ENCODE data around the gene SPRED1. TPM values are rescaled to one million over a fixed set of nuclear protein-coding genes. Genes with fewer than 3 reads are reported as not detected.

Gene SPRED1
- total RNA-seq, 1 experiment from 2014 or later = 29.6 TPM

DNA sequence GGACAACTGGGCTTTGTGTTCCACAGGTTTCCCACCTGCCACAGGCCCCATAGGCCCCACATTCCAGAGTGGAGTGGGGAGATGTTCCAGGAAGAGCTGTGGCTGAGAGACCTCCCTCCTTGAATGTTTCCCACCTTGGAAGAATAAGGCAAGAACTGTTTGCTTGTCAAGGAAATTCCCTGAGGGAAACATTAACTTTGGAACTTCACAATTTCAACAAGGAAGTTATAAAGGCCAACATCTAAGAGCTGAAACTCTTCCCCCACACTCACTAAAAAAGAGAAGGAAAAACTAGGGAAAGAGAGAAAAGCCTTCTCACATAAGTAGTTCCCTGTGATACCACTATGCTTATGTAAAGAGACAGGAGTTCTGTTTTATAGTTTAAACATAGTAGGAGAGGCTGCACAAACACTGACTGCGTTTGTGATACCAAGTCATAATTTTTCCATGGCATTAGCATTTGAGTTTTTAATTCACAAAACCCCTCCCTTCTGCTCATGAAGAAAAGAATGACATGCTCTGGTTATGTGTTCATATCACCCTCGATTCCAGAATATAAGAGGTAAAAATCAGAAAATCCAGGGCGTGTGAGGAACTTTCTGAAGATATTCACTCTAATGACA, 39.8 kb upstream of the SPRED1 start:
- no TSS peak for BruUV-seq (replicated peaks)
- H3K27ac ChIP-seq (ENCODE audit: low read length) = no peak overlapping the region
- no peaks in the 10 kb centered on the region for H3K4me1 ChIP-seq (ENCODE audit: control insufficient read depth, insufficient read depth, low read length)
- in situ Hi-C loops (cut with HindIII; ENCODE audit: low pct_unique_long_range_greater_than_20kb, low sequenced_read_pairs) = no loop called here
- no peak for TF ChIP-seq SIN3A (IDR thresholded peaks at IDR 0.05; ENCODE audit: borderline replicate concordance, insufficient read depth, low read depth, low read length)
- TF ChIP-seq POLR2AphosphoS5 (IDR thresholded peaks at IDR 0.05; ENCODE audit: low read depth, low read length) = no peak
- TF ChIP-seq, protein P1, sequence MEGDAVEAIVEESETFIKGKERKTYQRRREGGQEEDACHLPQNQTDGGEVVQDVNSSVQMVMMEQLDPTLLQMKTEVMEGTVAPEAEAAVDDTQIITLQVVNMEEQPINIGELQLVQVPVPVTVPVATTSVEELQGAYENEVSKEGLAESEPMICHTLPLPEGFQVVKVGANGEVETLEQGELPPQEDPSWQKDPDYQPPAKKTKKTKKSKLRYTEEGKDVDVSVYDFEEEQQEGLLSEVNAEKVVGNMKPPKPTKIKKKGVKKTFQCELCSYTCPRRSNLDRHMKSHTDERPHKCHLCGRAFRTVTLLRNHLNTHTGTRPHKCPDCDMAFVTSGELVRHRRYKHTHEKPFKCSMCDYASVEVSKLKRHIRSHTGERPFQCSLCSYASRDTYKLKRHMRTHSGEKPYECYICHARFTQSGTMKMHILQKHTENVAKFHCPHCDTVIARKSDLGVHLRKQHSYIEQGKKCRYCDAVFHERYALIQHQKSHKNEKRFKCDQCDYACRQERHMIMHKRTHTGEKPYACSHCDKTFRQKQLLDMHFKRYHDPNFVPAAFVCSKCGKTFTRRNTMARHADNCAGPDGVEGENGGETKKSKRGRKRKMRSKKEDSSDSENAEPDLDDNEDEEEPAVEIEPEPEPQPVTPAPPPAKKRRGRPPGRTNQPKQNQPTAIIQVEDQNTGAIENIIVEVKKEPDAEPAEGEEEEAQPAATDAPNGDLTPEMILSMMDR (IDR thresholded peaks at IDR 0.05) = no peak
- no peak for TF ChIP-seq TCF7L2 (IDR thresholded peaks at IDR 0.05; ENCODE audit: low read depth, low read length)
- TF ChIP-seq, protein P2, sequence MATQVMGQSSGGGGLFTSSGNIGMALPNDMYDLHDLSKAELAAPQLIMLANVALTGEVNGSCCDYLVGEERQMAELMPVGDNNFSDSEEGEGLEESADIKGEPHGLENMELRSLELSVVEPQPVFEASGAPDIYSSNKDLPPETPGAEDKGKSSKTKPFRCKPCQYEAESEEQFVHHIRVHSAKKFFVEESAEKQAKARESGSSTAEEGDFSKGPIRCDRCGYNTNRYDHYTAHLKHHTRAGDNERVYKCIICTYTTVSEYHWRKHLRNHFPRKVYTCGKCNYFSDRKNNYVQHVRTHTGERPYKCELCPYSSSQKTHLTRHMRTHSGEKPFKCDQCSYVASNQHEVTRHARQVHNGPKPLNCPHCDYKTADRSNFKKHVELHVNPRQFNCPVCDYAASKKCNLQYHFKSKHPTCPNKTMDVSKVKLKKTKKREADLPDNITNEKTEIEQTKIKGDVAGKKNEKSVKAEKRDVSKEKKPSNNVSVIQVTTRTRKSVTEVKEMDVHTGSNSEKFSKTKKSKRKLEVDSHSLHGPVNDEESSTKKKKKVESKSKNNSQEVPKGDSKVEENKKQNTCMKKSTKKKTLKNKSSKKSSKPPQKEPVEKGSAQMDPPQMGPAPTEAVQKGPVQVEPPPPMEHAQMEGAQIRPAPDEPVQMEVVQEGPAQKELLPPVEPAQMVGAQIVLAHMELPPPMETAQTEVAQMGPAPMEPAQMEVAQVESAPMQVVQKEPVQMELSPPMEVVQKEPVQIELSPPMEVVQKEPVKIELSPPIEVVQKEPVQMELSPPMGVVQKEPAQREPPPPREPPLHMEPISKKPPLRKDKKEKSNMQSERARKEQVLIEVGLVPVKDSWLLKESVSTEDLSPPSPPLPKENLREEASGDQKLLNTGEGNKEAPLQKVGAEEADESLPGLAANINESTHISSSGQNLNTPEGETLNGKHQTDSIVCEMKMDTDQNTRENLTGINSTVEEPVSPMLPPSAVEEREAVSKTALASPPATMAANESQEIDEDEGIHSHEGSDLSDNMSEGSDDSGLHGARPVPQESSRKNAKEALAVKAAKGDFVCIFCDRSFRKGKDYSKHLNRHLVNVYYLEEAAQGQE (IDR thresholded peaks at IDR 0.05; ENCODE audit: insufficient read depth in 1 of 2, low read depth in 2 of 2, low read length in 1 of 2) = no peak
- ChIA-PET POLR2A (no interaction called here), CTCF (no interaction called here)
- H3K36me3 ChIP-seq (ENCODE audit: control insufficient read depth, insufficient read depth, low read length) = no peaks in the 10 kb centered on the region
- intact Hi-C loops (cut with micrococcal nuclease; ENCODE audit: unreplicated experiment) = no loop called here
- DNase-seq (ENCODE audit: low read depth, low spot score) (no peak), ATAC-seq (no peak)
- H3K9me3 ChIP-seq (ENCODE audit: control insufficient read depth, insufficient read depth, low read depth, low read length) = no peaks in the 10 kb centered on the region
- no peak overlapping the region for H3K4me3 ChIP-seq (ENCODE audit: low read depth in 2 of 2, low read length in 2 of 2)
- peaks cover 2% of the 10 kb centered on the region; the same call in 1 of the 2 replicates for H3K27me3 ChIP-seq (ENCODE audit: control insufficient read depth, insufficient read depth, low read length)

DNA sequence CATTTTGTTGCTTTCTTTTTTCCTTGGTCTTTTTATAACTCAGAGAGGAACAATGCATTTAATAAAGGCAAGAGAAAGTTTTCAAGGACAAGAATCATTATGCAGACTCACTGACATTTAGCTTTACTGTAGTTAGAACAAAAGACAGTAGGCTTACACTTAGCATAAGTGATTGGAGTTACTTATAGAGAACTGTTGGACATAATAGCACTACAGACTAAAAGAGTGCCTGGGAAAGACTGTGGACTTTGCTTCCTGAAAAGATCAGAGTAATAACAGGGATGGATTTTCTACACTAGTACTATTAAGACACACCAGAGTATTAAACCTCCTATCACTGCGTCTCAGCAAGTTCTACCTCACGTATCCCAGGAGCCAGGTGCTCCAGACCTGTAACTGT, 39.3 kb upstream of the SPRED1 start:
- Histone ChIP-seq H3K9me3 (ENCODE audit: control insufficient read depth, insufficient read depth, low read depth, low read length) (no peaks in the 10 kb centered on the region), H3K4me3 (ENCODE audit: low read depth in 2 of 2, low read length in 2 of 2) (no peak overlapping the region), H3K27me3 (ENCODE audit: control insufficient read depth, insufficient read depth, low read length) (peaks cover 2% of the 10 kb centered on the region; the same call in 1 of the 2 replicates), H3K36me3 (ENCODE audit: control insufficient read depth, insufficient read depth, low read length) (no peaks in the 10 kb centered on the region), H3K27ac (ENCODE audit: low read length) (no peak overlapping the region), H3K4me1 (ENCODE audit: control insufficient read depth, insufficient read depth, low read length) (no peaks in the 10 kb centered on the region)
- DNase-seq (ENCODE audit: low read depth, low spot score) (no peak), ATAC-seq (no peak)
- POLR2A ChIA-PET = no interaction called here
- TF ChIP-seq TCF7L2 (IDR thresholded peaks at IDR 0.05; ENCODE audit: low read depth, low read length) (no peak), SIN3A (IDR thresholded peaks at IDR 0.05; ENCODE audit: borderline replicate concordance, insufficient read depth, low read depth, low read length) (no peak), POLR2AphosphoS5 (IDR thresholded peaks at IDR 0.05; ENCODE audit: low read depth, low read length) (no peak)
- TF ChIP-seq, protein P1 (IDR thresholded peaks at IDR 0.05) = no peak
- TF ChIP-seq, protein P2 (IDR thresholded peaks at IDR 0.05; ENCODE audit: insufficient read depth in 1 of 2, low read depth in 2 of 2, low read length in 1 of 2) = no peak
- in situ Hi-C loops (cut with HindIII; ENCODE audit: low pct_unique_long_range_greater_than_20kb, low sequenced_read_pairs) = no loop called here
- CTCF ChIA-PET = no interaction called here
- intact Hi-C loops (cut with micrococcal nuclease; ENCODE audit: unreplicated experiment) = no loop called here
- BruUV-seq (replicated peaks) = no TSS peak

Measured in Panc1 (cell line).